ENCODE results near the gene TRPV4.

GRCh38 chr12:109816870-109817269, 16.3 kb downstream of the TRPV4 start:
- TF ChIP-seq, protein P1, sequence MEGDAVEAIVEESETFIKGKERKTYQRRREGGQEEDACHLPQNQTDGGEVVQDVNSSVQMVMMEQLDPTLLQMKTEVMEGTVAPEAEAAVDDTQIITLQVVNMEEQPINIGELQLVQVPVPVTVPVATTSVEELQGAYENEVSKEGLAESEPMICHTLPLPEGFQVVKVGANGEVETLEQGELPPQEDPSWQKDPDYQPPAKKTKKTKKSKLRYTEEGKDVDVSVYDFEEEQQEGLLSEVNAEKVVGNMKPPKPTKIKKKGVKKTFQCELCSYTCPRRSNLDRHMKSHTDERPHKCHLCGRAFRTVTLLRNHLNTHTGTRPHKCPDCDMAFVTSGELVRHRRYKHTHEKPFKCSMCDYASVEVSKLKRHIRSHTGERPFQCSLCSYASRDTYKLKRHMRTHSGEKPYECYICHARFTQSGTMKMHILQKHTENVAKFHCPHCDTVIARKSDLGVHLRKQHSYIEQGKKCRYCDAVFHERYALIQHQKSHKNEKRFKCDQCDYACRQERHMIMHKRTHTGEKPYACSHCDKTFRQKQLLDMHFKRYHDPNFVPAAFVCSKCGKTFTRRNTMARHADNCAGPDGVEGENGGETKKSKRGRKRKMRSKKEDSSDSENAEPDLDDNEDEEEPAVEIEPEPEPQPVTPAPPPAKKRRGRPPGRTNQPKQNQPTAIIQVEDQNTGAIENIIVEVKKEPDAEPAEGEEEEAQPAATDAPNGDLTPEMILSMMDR (IDR thresholded peaks at IDR 0.05): no peak
- TF ChIP-seq POLR2A (IDR thresholded peaks at IDR 0.05): no peak

Data from testis (tissue), 2 donors.